ENCODE data around the gene NEURL2. TPM values are rescaled to one million over a fixed set of nuclear protein-coding genes. Genes with fewer than 3 reads are reported as not detected.

NEURL2 gene
- total and polyA plus RNA-seq, 10 of the 15 experiments (the other 5 are each of a cell fraction or from before 2014, with no cell fraction given) = 0.53 to 7.0 (median 2.7) TPM

DNA sequence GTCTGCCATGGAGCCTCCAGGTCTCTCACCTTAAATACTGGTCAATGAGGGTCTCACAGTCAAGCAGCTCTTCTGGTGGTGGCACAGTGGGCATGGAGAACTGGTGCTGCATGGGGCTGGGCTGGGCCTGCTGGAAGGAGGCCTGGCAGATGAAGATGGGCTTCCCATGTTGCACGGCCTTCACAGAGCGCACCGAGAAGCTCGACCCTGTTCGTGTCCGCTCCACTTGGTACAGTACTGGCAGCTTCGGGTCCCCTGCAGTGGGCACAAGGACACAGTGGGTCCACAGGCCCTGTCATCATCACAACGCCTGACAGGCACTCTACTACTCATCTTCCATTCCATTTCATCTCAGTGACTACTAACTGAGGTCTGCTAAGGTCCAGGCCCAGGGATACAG is 42.6 kb downstream of the NEURL2 start (continued):
- TF ChIP-seq, protein P1, sequence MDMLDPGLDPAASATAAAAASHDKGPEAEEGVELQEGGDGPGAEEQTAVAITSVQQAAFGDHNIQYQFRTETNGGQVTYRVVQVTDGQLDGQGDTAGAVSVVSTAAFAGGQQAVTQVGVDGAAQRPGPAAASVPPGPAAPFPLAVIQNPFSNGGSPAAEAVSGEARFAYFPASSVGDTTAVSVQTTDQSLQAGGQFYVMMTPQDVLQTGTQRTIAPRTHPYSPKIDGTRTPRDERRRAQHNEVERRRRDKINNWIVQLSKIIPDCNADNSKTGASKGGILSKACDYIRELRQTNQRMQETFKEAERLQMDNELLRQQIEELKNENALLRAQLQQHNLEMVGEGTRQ (IDR thresholded peaks at IDR 0.05; ENCODE audit: borderline replicate concordance, low read depth, low read length) = no peak
- TF ChIP-seq BHLHE40 (IDR thresholded peaks at IDR 0.05; ENCODE audit: borderline replicate concordance in 1 of 2, low read depth in 2 of 2, low read length in 1 of 2) (no peak), NFYB (IDR thresholded peaks at IDR 0.05; ENCODE audit: insufficient read depth, low read depth, low read length) (no peak), ZBTB11 (CRISPR knock-in tag; IDR thresholded peaks at IDR 0.05) (no peak), RUNX3 (IDR thresholded peaks at IDR 0.05; ENCODE audit: low read length) (no peak), ATF7 (IDR thresholded peaks at IDR 0.05; ENCODE audit: low read depth) (no peak), ZNF274 (IDR thresholded peaks at IDR 0.05; ENCODE audit: insufficient read depth, insufficient read length) (no peak), MTA2 (IDR thresholded peaks at IDR 0.05; ENCODE audit: low read depth) (no peak), BCL11A (IDR thresholded peaks at IDR 0.05; ENCODE audit: low read depth, low read length) (no peak), NFIC (IDR thresholded peaks at IDR 0.05; ENCODE audit: low read depth, low read length) (no peak), ESRRA (IDR thresholded peaks at IDR 0.05; ENCODE audit: low read length) (no peak), ZZZ3 (IDR thresholded peaks at IDR 0.05; ENCODE audit: control insufficient read depth, insufficient read length, low read depth) (no peak)
- TF ChIP-seq, protein P2, sequence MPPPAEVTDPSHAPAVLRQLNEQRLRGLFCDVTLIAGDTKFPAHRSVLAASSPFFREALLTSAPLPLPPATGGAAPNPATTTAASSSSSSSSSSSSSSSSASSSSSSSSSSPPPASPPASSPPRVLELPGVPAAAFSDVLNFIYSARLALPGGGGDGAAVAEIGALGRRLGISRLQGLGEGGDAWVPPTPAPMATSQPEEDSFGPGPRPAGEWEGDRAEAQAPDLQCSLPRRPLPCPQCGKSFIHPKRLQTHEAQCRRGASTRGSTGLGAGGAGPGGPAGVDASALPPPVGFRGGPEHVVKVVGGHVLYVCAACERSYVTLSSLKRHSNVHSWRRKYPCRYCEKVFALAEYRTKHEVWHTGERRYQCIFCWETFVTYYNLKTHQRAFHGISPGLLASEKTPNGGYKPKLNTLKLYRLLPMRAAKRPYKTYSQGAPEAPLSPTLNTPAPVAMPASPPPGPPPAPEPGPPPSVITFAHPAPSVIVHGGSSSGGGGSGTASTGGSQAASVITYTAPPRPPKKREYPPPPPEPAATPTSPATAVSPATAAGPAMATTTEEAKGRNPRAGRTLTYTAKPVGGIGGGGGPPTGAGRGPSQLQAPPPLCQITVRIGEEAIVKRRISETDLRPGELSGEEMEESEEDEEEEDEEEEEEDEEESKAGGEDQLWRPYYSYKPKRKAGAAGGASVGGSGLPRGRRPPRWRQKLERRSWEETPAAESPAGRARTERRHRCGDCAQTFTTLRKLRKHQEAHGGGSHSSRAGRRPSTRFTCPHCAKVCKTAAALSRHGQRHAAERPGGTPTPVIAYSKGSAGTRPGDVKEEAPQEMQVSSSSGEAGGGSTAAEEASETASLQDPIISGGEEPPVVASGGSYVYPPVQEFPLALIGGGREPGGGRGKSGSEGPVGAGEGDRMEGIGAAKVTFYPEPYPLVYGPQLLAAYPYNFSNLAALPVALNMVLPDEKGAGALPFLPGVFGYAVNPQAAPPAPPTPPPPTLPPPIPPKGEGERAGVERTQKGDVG (CRISPR knock-in tag; IDR thresholded peaks at IDR 0.05) = no peak
